Dermis microvascular lymphatic vessel endothelial cell (primary cell): Measurements from ENCODE around the gene FYN. TPM values are rescaled to one million over a fixed set of nuclear protein-coding genes. Genes with fewer than 3 reads are reported as not detected.
A peak's percentile ranks its signal among the peaks of the same experiment; 100 is the strongest.

Source experiments
- DNase-seq, 2 donors: peaks; one replicate each; pipeline versions ENCODE4 v3.0.0 to v3.0.0-alpha.2; 2010; ENCODE audit warnings: low read depth in 2 of 2
- total RNA-seq: library from RNA; depleted of rRNA; stranded (reverse); fragments of >200 nt; gene quantifications from 2 replicates; pipeline ENCODE4 v1.2.1, GENCODE V29; 2014

Gene FYN
- total RNA-seq, 1 donor from 2014 or later, result 77.5 TPM

DNA sequence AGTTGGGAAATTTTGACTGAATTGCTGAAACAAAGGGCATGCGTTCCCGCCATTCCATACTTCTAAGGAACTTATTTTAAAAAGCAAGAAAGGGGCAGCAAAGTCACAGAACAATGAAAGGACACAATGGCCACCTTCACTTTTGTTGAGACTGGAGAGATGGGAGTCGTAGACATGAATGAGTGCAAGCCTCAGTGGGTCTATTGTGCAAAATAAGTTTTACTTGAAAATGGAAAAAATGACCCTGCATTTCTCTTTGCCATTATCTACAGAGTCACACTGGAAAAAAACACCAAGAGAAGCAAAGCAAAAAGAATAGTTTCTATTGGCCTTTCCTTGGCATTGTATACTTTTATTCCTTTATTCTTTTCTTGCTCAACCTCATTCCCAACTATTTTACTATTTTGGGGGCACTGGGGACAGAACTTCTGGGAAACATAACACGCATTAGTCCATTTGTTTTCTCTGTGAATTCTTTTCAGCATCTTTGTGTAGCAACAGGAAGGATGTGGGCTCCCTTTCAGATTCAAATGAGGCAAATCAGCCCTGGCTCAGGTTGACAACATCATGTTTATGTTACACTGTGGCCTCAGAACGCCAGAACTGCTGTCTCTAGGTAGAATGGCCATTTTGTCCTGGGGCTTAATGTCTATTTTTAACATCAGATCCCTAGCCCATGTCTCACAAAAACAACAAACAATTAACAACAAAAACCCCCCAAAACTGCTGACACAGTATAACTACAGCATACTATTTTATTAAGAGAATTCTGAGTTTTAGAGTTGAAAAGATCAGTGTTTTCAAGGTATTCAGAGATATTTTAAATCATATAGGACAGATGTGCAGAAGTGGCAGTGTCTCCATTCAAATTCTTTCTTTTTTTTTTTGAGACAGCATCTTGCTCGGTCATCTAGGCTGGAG, 122.2 kb downstream of the FYN start:
- peak; percentile 79 to 90 for DNase-seq

- DNase-seq, result no peak
These were observed 123.1 kb downstream of the FYN start for GRCh38 chr6:111750153-111750552.

GRCh38 chr6:111748231-111748647, 125.0 kb downstream of the FYN start:
- peak; percentile 20 to 94 for DNase-seq

DNA sequence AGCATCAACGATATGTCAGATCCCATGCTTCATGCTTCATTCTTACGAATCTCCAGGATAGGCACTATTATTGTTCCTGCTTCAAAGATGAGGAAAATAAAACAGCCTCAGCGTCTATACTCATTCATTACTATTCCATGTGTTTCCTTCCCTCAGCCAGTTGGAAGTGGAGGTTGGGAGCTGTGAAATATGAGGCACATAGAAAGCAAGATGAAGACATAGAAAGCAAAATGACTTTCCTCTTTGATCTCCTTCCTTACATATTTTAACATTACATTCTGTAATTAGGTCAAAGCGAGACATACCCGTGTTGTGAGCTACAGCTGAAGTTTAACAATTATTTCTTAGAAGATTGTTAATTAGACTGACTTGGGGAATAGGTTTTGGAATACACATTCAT, 125.4 kb downstream of the FYN start:
- DNase-seq, result peak in 1 of 2 donors; percentile 84

- DNase-seq, result no peak
These were observed 125.9 kb downstream of the FYN start for GRCh38 chr6:111747396-111747795.

- no peak for DNase-seq
These were observed 126.3 kb downstream of the FYN start for GRCh38 chr6:111746983-111747382.

GRCh38 chr6:111745636-111746035, 127.6 kb downstream of the FYN start:
- no peak for DNase-seq

GRCh38 chr6:111745186-111745585, 128.1 kb downstream of the FYN start:
- no peak for DNase-seq

GRCh38 chr6:111743862-111744692, 129.2 kb downstream of the FYN start:
- DNase-seq, result no peak

- no peak for DNase-seq
These were observed 129.9 kb downstream of the FYN start for GRCh38 chr6:111743360-111743759.

GRCh38 chr6:111741177-111741952, 131.9 kb downstream of the FYN start:
- DNase-seq, result no peak

DNA sequence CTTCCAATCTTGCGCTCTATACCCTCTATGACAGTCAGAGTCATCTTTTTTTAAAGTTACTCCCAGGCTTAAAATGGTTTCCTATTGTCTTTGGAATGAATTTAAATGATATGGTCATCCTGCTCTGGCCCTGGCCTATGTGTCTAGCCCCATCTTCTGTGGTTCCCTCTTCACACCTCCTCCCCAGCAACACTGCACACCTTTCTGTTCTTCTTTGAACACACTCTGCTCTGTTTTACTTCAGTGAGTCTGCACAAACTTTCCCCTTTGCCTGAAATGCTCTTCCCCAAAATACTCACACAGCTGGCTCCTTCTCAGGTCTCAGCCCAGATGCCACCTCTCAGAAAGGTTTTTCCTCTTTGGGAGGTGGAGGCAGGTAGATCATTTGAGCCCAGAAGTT, 132.7 kb downstream of the FYN start:
- DNase-seq, result no peak

DNA sequence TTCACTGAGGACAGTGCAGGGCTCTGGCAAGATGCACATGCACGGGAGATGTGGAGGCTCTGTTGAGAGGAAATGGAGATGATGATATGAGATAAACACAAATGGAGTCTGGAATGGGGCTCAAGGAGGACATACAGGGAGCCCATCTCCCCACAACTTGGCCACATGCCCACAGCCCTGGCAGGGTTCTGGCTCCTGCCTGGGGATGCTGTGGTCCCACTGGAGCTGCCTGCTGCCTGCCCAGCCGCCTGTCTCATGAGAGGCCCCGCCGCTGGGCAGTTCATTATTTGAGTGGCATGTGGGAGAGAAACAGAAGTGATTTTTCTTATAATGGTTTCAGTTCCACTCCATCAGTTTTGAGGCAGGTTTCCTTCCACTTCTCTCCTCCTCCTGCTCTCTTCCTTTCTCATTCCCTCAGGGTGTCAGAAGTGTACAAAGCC, 134.0 kb downstream of the FYN start:
- DNase-seq, result no peak

GRCh38 chr6:111738631-111739030, 134.6 kb downstream of the FYN start:
- DNase-seq, result no peak

DNA sequence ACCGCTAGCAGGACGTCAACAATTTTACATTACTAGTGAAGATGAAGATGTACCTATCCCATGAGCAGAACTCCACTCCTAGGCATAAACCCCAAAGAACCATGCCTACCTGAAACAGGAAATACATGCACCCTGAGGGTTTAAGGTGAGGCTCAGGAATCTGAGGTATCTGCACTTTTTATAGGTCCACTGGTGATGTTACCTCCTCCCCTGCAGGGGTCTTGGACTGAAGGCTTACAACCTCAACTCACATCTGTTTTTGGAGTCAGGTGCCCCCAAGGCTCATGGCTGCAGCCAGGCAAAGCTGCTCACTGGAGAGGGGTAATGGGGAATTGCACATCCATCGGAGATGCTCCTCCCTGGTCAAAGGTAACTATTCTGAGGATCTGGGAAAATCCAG, 135.1 kb downstream of the FYN start:
- DNase-seq, result no peak

- DNase-seq, result no peak
These were observed 136.2 kb downstream of the FYN start for GRCh38 chr6:111737065-111737521.

DNA sequence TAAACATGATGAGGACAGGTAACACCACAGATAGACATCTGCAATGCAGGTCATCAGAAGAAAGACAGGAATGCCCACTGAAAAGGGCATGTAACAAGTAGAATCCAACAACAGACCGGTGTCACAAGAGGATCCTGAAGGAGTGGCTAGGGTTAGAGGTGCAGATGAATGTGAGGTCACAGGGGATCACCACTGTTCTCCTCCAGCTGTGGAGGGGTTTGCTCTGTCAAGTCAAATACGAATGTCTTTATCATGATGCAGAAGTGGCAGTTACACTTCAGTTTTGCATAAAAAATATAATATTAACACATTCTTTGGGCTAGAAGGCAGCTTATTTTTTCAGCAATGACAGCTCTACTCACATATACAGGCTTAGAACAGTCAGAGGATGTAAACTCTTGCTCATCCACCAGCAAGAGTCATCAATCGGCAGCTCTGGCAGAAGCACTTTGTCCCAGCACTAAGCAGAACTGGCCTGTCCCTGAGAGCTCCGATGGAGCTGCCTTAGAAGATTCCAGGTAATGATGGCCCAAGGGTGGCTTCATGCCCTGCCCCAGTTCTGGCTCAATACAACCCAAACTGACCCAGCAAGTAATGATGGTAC, 137.1 kb downstream of the FYN start:
- DNase-seq, result no peak

- DNase-seq, result peak in 1 of 2 donors; percentile 41
These were observed 138.9 kb downstream of the FYN start for GRCh38 chr6:111734068-111735061.

- no peak for DNase-seq
These were observed 140.9 kb downstream of the FYN start for GRCh38 chr6:111732390-111732789.
